Neural cell (in vitro differentiated cells): ENCODE results near the gene KIF5B. TPM values are rescaled to one million over a fixed set of nuclear protein-coding genes. Genes with fewer than 3 reads are reported as not detected.

Experiments used
- H2AFZ ChIP-seq: fragments of 200-600, 300-800 bp; sonication (generic), shearing (Covaris generic); 2 replicates; pipeline ENCODE4 v1.6.0; 2014; ENCODE audit warnings: low read depth, mild to moderate bottlenecking, antibody characterized with exemption, low read length, moderate library complexity
- H3F3A ChIP-seq: fragments of 200-600 bp; shearing (Covaris generic); 2 replicates; pipeline ENCODE4 v1.6.1; 2016; ENCODE audit warnings: mild to moderate bottlenecking, moderate library complexity, mixed read lengths, antibody characterized with exemption, low read length; ENCODE audit not compliant: insufficient read depth, poor library complexity, severe bottlenecking
- H3K27ac ChIP-seq: fragments of 200-600, 300-800 bp; sonication (generic), shearing (Covaris generic); 2 replicates; pipeline ENCODE4 v1.5.1; 2014; ENCODE audit warnings: mild to moderate bottlenecking, low read length, moderate library complexity
- H3K27me3 ChIP-seq: fragments of 300-800, 200-600 bp; sonication (generic), shearing (Covaris generic); 2 replicates; pipeline ENCODE4 v1.6.0; 2014; ENCODE audit warnings: mild to moderate bottlenecking, low read depth, low read length, moderate library complexity; ENCODE audit not compliant: insufficient read depth
- H3K36me3 ChIP-seq: fragments of 300-800, 200-600 bp; sonication (generic), shearing (Covaris generic); 2 replicates; pipeline ENCODE4 v1.5.1; 2014; ENCODE audit warnings: mild to moderate bottlenecking, antibody characterized with exemption, low read length, moderate library complexity; ENCODE audit not compliant: insufficient read depth
- H3K4me2 ChIP-seq: fragments of 300-800, 200-600 bp; sonication (generic), shearing (Covaris generic); 2 replicates; pipeline ENCODE4 v1.6.0; 2014; ENCODE audit warnings: mild to moderate bottlenecking, low read length
- H3K4me3 ChIP-seq: fragments of 300-800, 200-600 bp; sonication (generic), shearing (Covaris generic); 2 replicates; pipeline ENCODE4 v1.5.1; 2014; ENCODE audit warnings: mild to moderate bottlenecking, low read length, moderate library complexity
- H3K79me2 ChIP-seq: fragments of 200-600 bp; shearing (Covaris generic); replicated peaks from 2 replicates; pipeline ENCODE4 v1.6.0; 2014; ENCODE audit warnings: mild to moderate bottlenecking, low read length, moderate library complexity; ENCODE audit not compliant: insufficient read depth
- H3K9ac ChIP-seq: fragments of 300-800, 200-600 bp; sonication (generic), shearing (Covaris generic); 2 replicates; pipeline ENCODE4 v1.6.1; 2016; ENCODE audit warnings: mild to moderate bottlenecking, low read length, mixed read lengths
- H3K9me2 ChIP-seq: fragments of 200-600 bp; shearing (Covaris generic); 2 replicates; pipeline ENCODE4 v1.6.1; 2016; ENCODE audit warnings: mild to moderate bottlenecking, low read length, mixed read lengths; ENCODE audit not compliant: insufficient read depth
- H3K9me3 ChIP-seq: fragments of 200-600, 300-800 bp; sonication (generic), shearing (Covaris generic); 2 replicates; pipeline ENCODE4 v1.6.1; 2016; ENCODE audit warnings: mild to moderate bottlenecking, mixed run types, low read length, moderate library complexity, mixed read lengths
- H4K20me1 ChIP-seq: fragments of 200-600 bp; shearing (Covaris generic); 2 replicates; pipeline ENCODE4 v1.6.1; 2016; ENCODE audit warnings: mild to moderate bottlenecking, mixed run types; ENCODE audit not compliant: insufficient read depth
- CTCF ChIP-seq: fragments of 450-650 bp; IDR thresholded peaks from 2 replicates; pipeline ENCODE4 v1.5.1; 2014; ENCODE audit warnings: antibody characterized with exemption, mild to moderate bottlenecking, moderate library complexity; ENCODE audit not compliant: poor library complexity, severe bottlenecking
- EP300 ChIP-seq: fragments of 450-650 bp; conservative IDR thresholded peaks from 2 replicates; pipeline ENCODE4 v1.6.1; 2014; ENCODE audit warnings: antibody characterized with exemption, mild to moderate bottlenecking, moderate library complexity; ENCODE audit not compliant: poor library complexity, severe bottlenecking
- EZH2 ChIP-seq: fragments of 200-600, 300-800 bp; shearing (Covaris generic), sonication (generic); IDR thresholded peaks from 2 replicates; pipeline ENCODE4 v1.6.1; 2014; ENCODE audit warnings: antibody characterized with exemption, low read length, borderline replicate concordance, mild to moderate bottlenecking; ENCODE audit not compliant: insufficient read depth, poor library complexity, severe bottlenecking
- MXI1 ChIP-seq: fragments of 450-650 bp; conservative IDR thresholded peaks from 2 replicates; pipeline ENCODE4 v1.6.1; 2014; ENCODE audit warnings: antibody characterized with exemption, mild to moderate bottlenecking; ENCODE audit not compliant: poor library complexity, severe bottlenecking
- POLR2AphosphoS5 ChIP-seq: IDR thresholded peaks from 2 replicates; pipeline ENCODE4 v1.6.1; 2012
- RAD21 ChIP-seq: fragments of 450-650 bp; conservative IDR thresholded peaks from 2 replicates; pipeline ENCODE4 v1.6.1; 2014; ENCODE audit warnings: antibody characterized with exemption, mild to moderate bottlenecking, moderate library complexity
- REST ChIP-seq: IDR thresholded peaks from 2 replicates; pipeline ENCODE4 v1.6.1; 2012; ENCODE audit warnings: borderline replicate concordance
- SMC3 ChIP-seq: fragments of 450-650 bp; conservative IDR thresholded peaks from 2 replicates; pipeline ENCODE4 v1.6.1; 2014; ENCODE audit warnings: antibody characterized with exemption, mild to moderate bottlenecking, moderate library complexity; ENCODE audit not compliant: poor library complexity
- TAF1 ChIP-seq: IDR thresholded peaks from 2 replicates; pipeline ENCODE4 v1.6.1; 2012; ENCODE audit warnings: low read depth
- polyA plus RNA-seq: library from polyadenylated mRNA; depleted of rRNA; stranded (reverse); fragments of >200 nt; gene quantifications from 2 replicates; pipeline ENCODE4 v1.2.3, GENCODE V29; 2014

KIF5B gene
- polyA plus RNA-seq, 1 donor from 2014 or later, result 96.3 TPM

- Histone ChIP-seq H3K27ac (no peak overlapping the region), H3K9me3 (no peaks in the 10 kb centered on the region), H3K9ac (no peak overlapping the region), H3K9me2 (no peaks in the 10 kb centered on the region), H2AFZ (no peak overlapping the region), H3F3A (no peaks in the 10 kb centered on the region), H4K20me1 (no peaks in the 10 kb centered on the region), H3K27me3 (no peaks in the 10 kb centered on the region), H3K4me2 (no peak overlapping the region), H3K36me3 (no peaks in the 10 kb centered on the region), H3K79me2 (no peaks in the 10 kb centered on the region), H3K4me3 (no peak overlapping the region)
- TF ChIP-seq RAD21 (no peak), EZH2 (no peak), EP300 (no peak), POLR2AphosphoS5 (no peak), CTCF (no peak), SMC3 (no peak), TAF1 (no peak), REST (no peak), MXI1 (no peak)
Observed at GRCh38 chr10:31962826-31963588, 93.2 kb downstream of the KIF5B start.

GRCh38 chr10:31961277-31962074 is 94.7 kb downstream of the KIF5B start:
- Histone ChIP-seq H3K36me3 (no peaks in the 10 kb centered on the region), H3K9me2 (no peaks in the 10 kb centered on the region), H3K27ac (no peak overlapping the region), H3K79me2 (no peaks in the 10 kb centered on the region), H3K9ac (no peak overlapping the region), H3F3A (no peaks in the 10 kb centered on the region), H3K4me3 (no peak overlapping the region), H3K27me3 (no peaks in the 10 kb centered on the region), H3K9me3 (no peaks in the 10 kb centered on the region), H2AFZ (no peak overlapping the region), H3K4me2 (no peak overlapping the region), H4K20me1 (no peaks in the 10 kb centered on the region)
- TF ChIP-seq MXI1 (no peak), CTCF (no peak), REST (no peak), POLR2AphosphoS5 (no peak), SMC3 (no peak), TAF1 (no peak), EZH2 (no peak), RAD21 (no peak)
